Daoy (cell line): ENCODE data around the gene ACTA1. TPM values are rescaled to one million over a fixed set of nuclear protein-coding genes. Genes with fewer than 3 reads are reported as not detected.

Source experiments
- total RNA-seq: library from RNA; depleted of rRNA; stranded (reverse); fragments of >200 nt; shearing (Covaris generic); gene quantifications from 2 replicates; pipeline ENCODE4 v1.2.3, GENCODE V29; 2014; rRNA removed

Gene ACTA1
- total RNA-seq, 1 experiment from 2014 or later: not detected

Other genes with a start within 250 kb of the ACTA1 start
- 17.5 and 37.1 TPM in 2 replicates for gene RAB4A, start 163.0 kb downstream of the ACTA1 start, total RNA-seq
- gene CCSAP, start 91.0 kb downstream of the ACTA1 start, total RNA-seq: 11.5 and 15.7 TPM in 2 replicates
- 55.8 and 57.0 TPM in 2 replicates for gene NUP133, start 74.2 kb upstream of the ACTA1 start, total RNA-seq
- gene ABCB10, start 124.6 kb upstream of the ACTA1 start, total RNA-seq: 9.4 and 12.0 TPM in 2 replicates
- 13.2 and 18.7 TPM in 2 replicates for gene TAF5L, start 192.0 kb upstream of the ACTA1 start, total RNA-seq
- 21.4 and 23.0 TPM in 2 replicates for gene URB2, start 192.2 kb upstream of the ACTA1 start, total RNA-seq